Neural cell (in vitro differentiated cells): ENCODE data around the gene RTP5. TPM values are rescaled to one million over a fixed set of nuclear protein-coding genes. Genes with fewer than 3 reads are reported as not detected.

Experiments
- H2AFZ ChIP-seq: fragments of 200-600, 300-800 bp; sonication (generic), shearing (Covaris generic); 2 replicates; pipeline ENCODE4 v1.6.0; 2014; ENCODE audit warnings: low read depth, mild to moderate bottlenecking, antibody characterized with exemption, low read length, moderate library complexity
- H3F3A ChIP-seq: fragments of 200-600 bp; shearing (Covaris generic); 2 replicates; pipeline ENCODE4 v1.6.1; 2016; ENCODE audit warnings: mild to moderate bottlenecking, moderate library complexity, mixed read lengths, antibody characterized with exemption, low read length; ENCODE audit not compliant: insufficient read depth, poor library complexity, severe bottlenecking
- H3K27ac ChIP-seq: fragments of 200-600, 300-800 bp; sonication (generic), shearing (Covaris generic); 2 replicates; pipeline ENCODE4 v1.5.1; 2014; ENCODE audit warnings: mild to moderate bottlenecking, low read length, moderate library complexity
- H3K27me3 ChIP-seq: fragments of 300-800, 200-600 bp; sonication (generic), shearing (Covaris generic); 2 replicates; pipeline ENCODE4 v1.6.0; 2014; ENCODE audit warnings: mild to moderate bottlenecking, low read depth, low read length, moderate library complexity; ENCODE audit not compliant: insufficient read depth
- H3K36me3 ChIP-seq: fragments of 300-800, 200-600 bp; sonication (generic), shearing (Covaris generic); 2 replicates; pipeline ENCODE4 v1.5.1; 2014; ENCODE audit warnings: mild to moderate bottlenecking, antibody characterized with exemption, low read length, moderate library complexity; ENCODE audit not compliant: insufficient read depth
- H3K4me2 ChIP-seq: fragments of 300-800, 200-600 bp; sonication (generic), shearing (Covaris generic); 2 replicates; pipeline ENCODE4 v1.6.0; 2014; ENCODE audit warnings: mild to moderate bottlenecking, low read length
- H3K4me3 ChIP-seq: fragments of 300-800, 200-600 bp; sonication (generic), shearing (Covaris generic); 2 replicates; pipeline ENCODE4 v1.5.1; 2014; ENCODE audit warnings: mild to moderate bottlenecking, low read length, moderate library complexity
- H3K79me2 ChIP-seq: fragments of 200-600 bp; shearing (Covaris generic); replicated peaks from 2 replicates; pipeline ENCODE4 v1.6.0; 2014; ENCODE audit warnings: mild to moderate bottlenecking, low read length, moderate library complexity; ENCODE audit not compliant: insufficient read depth
- H3K9ac ChIP-seq: fragments of 300-800, 200-600 bp; sonication (generic), shearing (Covaris generic); 2 replicates; pipeline ENCODE4 v1.6.1; 2016; ENCODE audit warnings: mild to moderate bottlenecking, low read length, mixed read lengths
- H3K9me2 ChIP-seq: fragments of 200-600 bp; shearing (Covaris generic); 2 replicates; pipeline ENCODE4 v1.6.1; 2016; ENCODE audit warnings: mild to moderate bottlenecking, low read length, mixed read lengths; ENCODE audit not compliant: insufficient read depth
- H3K9me3 ChIP-seq: fragments of 200-600, 300-800 bp; sonication (generic), shearing (Covaris generic); 2 replicates; pipeline ENCODE4 v1.6.1; 2016; ENCODE audit warnings: mild to moderate bottlenecking, mixed run types, low read length, moderate library complexity, mixed read lengths
- H4K20me1 ChIP-seq: fragments of 200-600 bp; shearing (Covaris generic); 2 replicates; pipeline ENCODE4 v1.6.1; 2016; ENCODE audit warnings: mild to moderate bottlenecking, mixed run types; ENCODE audit not compliant: insufficient read depth
- EP300 ChIP-seq: fragments of 450-650 bp; conservative IDR thresholded peaks from 2 replicates; pipeline ENCODE4 v1.6.1; 2014; ENCODE audit warnings: antibody characterized with exemption, mild to moderate bottlenecking, moderate library complexity; ENCODE audit not compliant: poor library complexity, severe bottlenecking
- EZH2 ChIP-seq: fragments of 200-600, 300-800 bp; shearing (Covaris generic), sonication (generic); IDR thresholded peaks from 2 replicates; pipeline ENCODE4 v1.6.1; 2014; ENCODE audit warnings: antibody characterized with exemption, low read length, borderline replicate concordance, mild to moderate bottlenecking; ENCODE audit not compliant: insufficient read depth, poor library complexity, severe bottlenecking
- MXI1 ChIP-seq: fragments of 450-650 bp; conservative IDR thresholded peaks from 2 replicates; pipeline ENCODE4 v1.6.1; 2014; ENCODE audit warnings: antibody characterized with exemption, mild to moderate bottlenecking; ENCODE audit not compliant: poor library complexity, severe bottlenecking
- POLR2AphosphoS5 ChIP-seq: IDR thresholded peaks from 2 replicates; pipeline ENCODE4 v1.6.1; 2012
- RAD21 ChIP-seq: fragments of 450-650 bp; conservative IDR thresholded peaks from 2 replicates; pipeline ENCODE4 v1.6.1; 2014; ENCODE audit warnings: antibody characterized with exemption, mild to moderate bottlenecking, moderate library complexity
- SMC3 ChIP-seq: fragments of 450-650 bp; conservative IDR thresholded peaks from 2 replicates; pipeline ENCODE4 v1.6.1; 2014; ENCODE audit warnings: antibody characterized with exemption, mild to moderate bottlenecking, moderate library complexity; ENCODE audit not compliant: poor library complexity
- TAF1 ChIP-seq: IDR thresholded peaks from 2 replicates; pipeline ENCODE4 v1.6.1; 2012; ENCODE audit warnings: low read depth
- polyA plus RNA-seq: library from polyadenylated mRNA; depleted of rRNA; stranded (reverse); fragments of >200 nt; gene quantifications from 2 replicates; pipeline ENCODE4 v1.2.3, GENCODE V29; 2014
- TF ChIP-seq, protein P1 (sequence below): fragments of 450-650 bp; IDR thresholded peaks from 2 replicates; pipeline ENCODE4 v1.5.1; 2014; ENCODE audit warnings: antibody characterized with exemption, mild to moderate bottlenecking, moderate library complexity; ENCODE audit not compliant: poor library complexity, severe bottlenecking
- TF ChIP-seq, protein P2 (sequence below): IDR thresholded peaks from 2 replicates; pipeline ENCODE4 v1.6.1; 2012; ENCODE audit warnings: borderline replicate concordance

RTP5 gene
- polyA plus RNA-seq, 1 donor from 2014 or later, result 1.8 TPM

DNA sequence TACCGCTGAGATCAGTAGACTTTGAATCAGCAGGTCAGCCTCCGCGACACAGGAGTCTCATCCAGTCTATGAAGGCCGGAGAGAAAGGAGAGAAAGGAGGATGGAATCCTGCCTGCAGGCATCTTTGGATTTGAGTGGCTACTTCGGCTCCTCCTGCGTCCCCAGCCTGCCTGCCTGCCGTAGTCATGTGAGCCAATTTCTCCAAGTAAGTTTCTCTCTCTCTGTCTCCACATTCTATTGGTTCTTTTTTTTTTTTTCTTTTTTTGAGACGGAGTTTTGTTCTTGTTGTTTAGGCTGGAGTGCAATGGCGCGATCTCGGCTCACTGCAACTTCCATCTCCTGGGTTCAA lies 27.5 kb upstream of the RTP5 start:
- Histone ChIP-seq H3K4me3 (no peak overlapping the region), H3K9ac (no peak overlapping the region), H4K20me1 (no peaks in the 10 kb centered on the region), H3K36me3 (no peaks in the 10 kb centered on the region), H3K27me3 (peaks cover 4% of the 10 kb centered on the region), H3F3A (no peaks in the 10 kb centered on the region), H3K4me2 (no peak overlapping the region), H3K9me2 (no peaks in the 10 kb centered on the region), H3K27ac (no peak overlapping the region), H2AFZ (no peak overlapping the region), H3K9me3 (no peaks in the 10 kb centered on the region), H3K79me2 (no peaks in the 10 kb centered on the region)
- TF ChIP-seq MXI1 (no peak), EZH2 (no peak), EP300 (no peak), SMC3 (no peak), TAF1 (no peak), RAD21 (no peak), POLR2AphosphoS5 (no peak)
- TF ChIP-seq, protein P1, sequence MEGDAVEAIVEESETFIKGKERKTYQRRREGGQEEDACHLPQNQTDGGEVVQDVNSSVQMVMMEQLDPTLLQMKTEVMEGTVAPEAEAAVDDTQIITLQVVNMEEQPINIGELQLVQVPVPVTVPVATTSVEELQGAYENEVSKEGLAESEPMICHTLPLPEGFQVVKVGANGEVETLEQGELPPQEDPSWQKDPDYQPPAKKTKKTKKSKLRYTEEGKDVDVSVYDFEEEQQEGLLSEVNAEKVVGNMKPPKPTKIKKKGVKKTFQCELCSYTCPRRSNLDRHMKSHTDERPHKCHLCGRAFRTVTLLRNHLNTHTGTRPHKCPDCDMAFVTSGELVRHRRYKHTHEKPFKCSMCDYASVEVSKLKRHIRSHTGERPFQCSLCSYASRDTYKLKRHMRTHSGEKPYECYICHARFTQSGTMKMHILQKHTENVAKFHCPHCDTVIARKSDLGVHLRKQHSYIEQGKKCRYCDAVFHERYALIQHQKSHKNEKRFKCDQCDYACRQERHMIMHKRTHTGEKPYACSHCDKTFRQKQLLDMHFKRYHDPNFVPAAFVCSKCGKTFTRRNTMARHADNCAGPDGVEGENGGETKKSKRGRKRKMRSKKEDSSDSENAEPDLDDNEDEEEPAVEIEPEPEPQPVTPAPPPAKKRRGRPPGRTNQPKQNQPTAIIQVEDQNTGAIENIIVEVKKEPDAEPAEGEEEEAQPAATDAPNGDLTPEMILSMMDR, result no peak
- TF ChIP-seq, protein P2, sequence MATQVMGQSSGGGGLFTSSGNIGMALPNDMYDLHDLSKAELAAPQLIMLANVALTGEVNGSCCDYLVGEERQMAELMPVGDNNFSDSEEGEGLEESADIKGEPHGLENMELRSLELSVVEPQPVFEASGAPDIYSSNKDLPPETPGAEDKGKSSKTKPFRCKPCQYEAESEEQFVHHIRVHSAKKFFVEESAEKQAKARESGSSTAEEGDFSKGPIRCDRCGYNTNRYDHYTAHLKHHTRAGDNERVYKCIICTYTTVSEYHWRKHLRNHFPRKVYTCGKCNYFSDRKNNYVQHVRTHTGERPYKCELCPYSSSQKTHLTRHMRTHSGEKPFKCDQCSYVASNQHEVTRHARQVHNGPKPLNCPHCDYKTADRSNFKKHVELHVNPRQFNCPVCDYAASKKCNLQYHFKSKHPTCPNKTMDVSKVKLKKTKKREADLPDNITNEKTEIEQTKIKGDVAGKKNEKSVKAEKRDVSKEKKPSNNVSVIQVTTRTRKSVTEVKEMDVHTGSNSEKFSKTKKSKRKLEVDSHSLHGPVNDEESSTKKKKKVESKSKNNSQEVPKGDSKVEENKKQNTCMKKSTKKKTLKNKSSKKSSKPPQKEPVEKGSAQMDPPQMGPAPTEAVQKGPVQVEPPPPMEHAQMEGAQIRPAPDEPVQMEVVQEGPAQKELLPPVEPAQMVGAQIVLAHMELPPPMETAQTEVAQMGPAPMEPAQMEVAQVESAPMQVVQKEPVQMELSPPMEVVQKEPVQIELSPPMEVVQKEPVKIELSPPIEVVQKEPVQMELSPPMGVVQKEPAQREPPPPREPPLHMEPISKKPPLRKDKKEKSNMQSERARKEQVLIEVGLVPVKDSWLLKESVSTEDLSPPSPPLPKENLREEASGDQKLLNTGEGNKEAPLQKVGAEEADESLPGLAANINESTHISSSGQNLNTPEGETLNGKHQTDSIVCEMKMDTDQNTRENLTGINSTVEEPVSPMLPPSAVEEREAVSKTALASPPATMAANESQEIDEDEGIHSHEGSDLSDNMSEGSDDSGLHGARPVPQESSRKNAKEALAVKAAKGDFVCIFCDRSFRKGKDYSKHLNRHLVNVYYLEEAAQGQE, result no peak

DNA sequence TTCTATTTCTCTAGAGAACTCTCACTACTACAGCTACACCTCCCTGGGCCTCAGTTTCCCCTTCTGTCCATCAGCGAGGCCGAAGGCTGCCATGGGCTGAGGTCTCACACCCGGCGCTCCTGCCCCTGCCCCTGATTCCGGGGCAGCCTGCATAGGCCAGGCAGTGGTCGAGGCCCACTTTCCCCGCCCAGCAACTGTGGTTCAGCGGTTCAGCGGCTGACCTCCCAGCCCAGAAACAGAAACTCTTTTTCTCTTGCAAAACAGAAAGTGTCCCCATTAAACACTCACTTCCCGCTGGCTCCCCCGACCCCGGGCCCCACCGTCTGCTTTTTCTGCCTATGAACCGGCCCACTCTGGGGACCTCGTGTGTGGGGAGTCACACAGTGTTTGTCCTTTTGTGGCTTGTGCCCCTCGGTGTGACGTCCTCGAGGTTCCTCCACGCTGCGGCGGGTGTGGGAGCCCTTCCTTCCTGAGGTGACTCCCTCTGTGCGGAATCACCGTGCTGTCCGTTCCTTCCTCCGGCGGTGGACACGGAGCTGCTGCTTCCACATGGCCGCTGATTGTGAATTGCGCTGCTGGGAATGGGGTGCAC lies 26.8 kb upstream of the RTP5 start:
- Histone ChIP-seq H3K9ac (no peak overlapping the region), H3K9me3 (no peaks in the 10 kb centered on the region), H3K4me3 (no peak overlapping the region), H3K4me2 (no peak overlapping the region), H3K36me3 (no peaks in the 10 kb centered on the region), H3K27me3 (peaks cover 4% of the 10 kb centered on the region), H2AFZ (no peak overlapping the region), H3K79me2 (no peaks in the 10 kb centered on the region), H4K20me1 (no peaks in the 10 kb centered on the region), H3K9me2 (no peaks in the 10 kb centered on the region), H3K27ac (no peak overlapping the region), H3F3A (no peaks in the 10 kb centered on the region)
- TF ChIP-seq POLR2AphosphoS5, result no peak
- no peak for TF ChIP-seq SMC3
- no peak for TF ChIP-seq MXI1
- TF ChIP-seq TAF1, result no peak
- no peak for TF ChIP-seq EP300
- TF ChIP-seq, protein P2, result no peak
- TF ChIP-seq EZH2, result no peak
- TF ChIP-seq, protein P1, result no peak
- no peak for TF ChIP-seq RAD21
